GM21526 (cell line): ENCODE data around the gene CNOT4.
"Not testable (repeated sequence)": the region's sequence is repeated elsewhere in the genome, so short reads cannot be mapped to it uniquely, and the experiment has no call there.

Experiments used
- ATAC-seq: cut with Tn5 transposase; IDR thresholded peaks from one replicate; pipeline ENCODE4 v1.9.1; 2021; ENCODE audit warnings: moderate library complexity; ENCODE audit not compliant: unreplicated experiment, low FRiP score

CNOT4 gene

DNA sequence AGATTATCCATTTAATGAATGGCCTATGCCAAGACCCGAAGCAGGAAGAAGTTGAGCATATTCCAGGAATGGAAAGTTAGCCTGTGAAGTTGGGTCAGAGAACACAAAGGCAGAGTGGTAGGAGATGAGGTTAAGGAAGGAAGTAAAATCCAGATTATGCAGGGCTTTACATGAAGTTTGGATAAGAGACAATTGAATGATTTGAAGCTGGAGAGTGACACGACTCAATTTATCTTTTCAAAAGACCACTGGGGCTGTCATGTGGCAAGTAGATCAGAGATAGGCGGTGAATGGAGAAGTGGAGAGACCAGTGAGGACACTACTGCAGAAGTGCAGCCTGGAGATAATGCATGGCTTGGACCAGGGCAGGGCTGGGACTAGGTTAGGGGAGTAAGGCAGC is 7.2 kb upstream of the CNOT4 start:
- no peak for ATAC-seq

DNA sequence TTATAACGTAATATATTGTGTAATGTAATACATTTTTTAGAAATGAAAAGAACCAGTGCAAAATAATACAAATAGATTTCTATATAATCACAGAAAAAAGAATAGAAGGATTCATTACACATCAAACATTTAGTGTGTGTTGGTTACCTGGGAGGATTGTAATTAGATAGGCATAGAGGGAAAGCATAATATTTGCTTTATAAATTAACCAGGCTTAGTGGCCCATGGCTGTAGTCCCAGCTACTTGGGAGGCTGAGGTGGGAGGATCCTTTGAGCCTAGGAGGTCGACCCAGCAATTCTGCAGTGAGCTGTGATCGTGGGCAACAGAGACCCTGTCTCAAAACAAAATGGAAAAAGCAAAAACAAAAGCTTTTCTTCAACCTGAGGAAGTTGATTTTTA is 5.0 kb upstream of the CNOT4 start:
- no peak for ATAC-seq

DNA sequence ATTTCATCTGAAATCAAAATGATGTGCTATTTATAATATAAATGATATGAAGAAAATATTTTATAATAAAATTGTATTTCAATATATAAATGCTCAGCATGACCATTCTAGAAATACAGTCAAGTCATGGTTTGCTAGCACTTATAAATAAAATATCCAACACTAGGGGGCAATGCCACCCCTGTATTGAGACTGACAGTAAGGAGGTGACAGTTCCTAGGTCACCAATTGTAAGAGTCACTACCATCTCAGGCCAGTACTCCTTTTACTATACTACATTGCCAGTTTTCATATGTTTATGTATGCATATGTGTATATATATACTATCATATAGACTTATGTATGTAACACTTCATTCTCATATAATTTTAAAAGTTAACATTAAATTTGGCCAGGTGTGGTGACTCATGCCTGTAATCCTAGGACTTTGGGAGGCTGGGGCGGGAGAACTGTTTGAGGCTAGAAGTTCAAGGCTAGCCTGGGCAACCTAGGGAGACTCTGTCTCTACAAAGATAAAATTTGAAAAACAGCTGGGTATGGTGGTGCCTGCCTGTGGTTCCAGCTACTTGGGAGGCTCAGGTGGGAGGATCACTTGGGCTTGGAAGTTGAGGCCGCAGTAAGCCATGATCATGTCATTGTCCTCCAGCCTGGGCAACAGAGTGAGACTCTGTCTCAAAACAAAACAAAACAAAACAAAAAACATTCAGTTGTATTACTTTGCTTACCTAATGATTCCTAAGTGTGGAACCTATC is 2.4 kb upstream of the CNOT4 start:
- ATAC-seq, result peak; percentile 38

DNA sequence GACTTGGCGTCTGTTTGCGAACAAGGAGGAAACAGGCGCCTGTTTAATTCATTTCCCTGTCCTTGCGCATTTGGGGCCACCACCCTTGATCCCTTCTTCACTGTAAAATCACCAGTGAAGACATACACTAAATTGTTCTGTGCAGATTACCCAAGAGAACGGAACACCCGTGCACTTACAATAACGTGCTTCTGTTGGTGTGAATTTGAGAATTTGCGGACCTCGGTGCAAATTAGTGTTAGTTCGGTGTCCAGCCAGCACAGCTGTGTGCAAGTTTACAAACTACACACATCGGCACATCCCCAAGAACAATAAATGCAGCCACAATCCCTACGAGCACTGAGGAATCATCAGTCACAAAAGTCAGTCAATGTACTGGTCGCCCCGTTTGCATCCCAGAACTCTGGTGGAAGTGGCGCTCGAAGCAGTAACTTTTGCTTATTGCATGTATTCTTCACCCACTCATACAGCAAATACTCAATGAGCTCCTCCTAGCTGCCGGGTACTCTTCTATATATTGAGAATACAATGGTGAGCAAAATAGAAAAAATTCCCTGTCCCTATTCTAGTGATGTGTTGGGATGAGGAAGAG is 786 bp upstream of the CNOT4 start:
- no peak for ATAC-seq

DNA sequence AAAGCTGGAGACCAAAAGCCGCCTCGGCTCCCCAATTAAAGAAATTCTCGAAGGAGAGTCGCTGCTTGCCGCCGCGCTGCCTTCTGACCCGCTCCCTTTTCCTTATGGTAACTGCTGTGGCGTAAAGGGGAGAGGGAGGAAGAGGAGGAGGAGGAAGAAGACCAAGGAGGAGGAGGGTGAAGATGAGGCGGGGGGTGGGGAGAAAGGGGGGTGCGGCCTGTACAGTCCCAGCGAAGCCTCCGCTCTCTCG is 388 bp downstream of the CNOT4 start:
- ATAC-seq, result no peak

DNA sequence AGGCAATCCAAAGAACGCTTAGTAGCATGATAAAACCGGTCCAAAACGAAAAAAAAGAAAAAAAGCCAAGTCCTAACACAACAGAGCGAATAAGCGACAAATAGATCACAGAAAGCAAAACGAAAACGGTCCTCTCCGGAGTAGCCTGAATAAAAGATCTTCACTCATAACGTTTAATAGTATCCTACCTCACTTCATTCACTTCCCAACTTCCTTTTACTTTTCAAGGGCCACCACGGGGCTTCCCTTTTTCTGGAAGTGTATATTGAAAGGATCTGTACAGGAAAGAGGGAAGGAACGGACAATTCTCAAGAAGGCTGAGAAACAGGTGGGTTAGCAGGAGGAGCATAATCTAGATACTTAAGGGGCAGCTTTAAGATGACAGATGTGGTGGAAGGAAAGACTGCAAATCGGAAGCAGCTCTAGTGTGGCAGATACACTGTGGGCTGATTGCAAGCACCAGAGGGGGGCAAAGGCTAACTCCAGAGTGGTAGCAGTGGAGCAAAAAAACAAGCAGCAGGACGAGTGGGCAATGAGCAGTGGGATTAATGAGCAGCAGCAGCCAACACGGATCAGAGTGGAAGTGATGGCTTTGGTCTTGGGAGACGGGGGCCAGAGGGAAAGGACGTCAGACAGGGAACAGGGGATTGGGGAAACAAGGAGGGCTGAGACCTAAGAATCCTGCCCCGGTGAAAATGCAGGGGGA is 866 bp downstream of the CNOT4 start:
- ATAC-seq, result peak; percentile 31

DNA sequence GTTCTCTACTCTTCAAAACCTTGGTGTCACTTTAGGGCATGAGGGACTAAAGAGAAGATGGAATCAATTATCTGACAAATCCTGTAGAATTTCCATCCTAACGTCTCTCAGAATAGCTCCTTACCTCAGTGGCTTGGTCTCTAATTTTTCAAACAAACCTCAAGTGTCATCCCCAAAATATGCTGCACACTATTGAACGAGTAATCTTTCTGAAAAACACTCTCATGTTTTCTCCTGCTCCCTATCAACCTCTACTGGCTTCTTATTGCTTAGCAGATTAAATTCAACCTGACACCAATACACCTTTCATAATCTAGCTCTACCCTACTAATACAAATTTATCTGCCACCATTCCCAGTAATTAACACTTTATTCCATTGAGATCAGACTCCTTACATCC is 8.5 kb downstream of the CNOT4 start:
- no peak for ATAC-seq

DNA sequence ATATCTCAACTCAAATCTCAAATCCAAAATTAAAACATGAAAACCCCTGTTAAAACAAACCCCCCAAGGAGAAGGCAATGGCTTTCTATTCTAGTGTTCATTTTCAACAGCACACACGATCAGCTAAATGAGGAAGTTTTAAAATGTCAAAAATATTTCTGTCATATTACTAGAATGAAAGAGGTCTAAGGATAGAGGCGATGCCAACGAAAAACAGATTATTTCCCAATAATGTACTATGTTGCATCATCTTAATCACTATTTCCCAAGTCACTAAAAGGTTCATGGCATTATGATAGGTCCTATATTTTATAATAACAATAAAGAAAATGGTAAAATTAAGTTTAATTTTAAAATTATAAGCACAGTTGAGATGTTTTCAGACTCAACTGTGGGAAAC is 10.1 kb downstream of the CNOT4 start:
- no peak for ATAC-seq

DNA sequence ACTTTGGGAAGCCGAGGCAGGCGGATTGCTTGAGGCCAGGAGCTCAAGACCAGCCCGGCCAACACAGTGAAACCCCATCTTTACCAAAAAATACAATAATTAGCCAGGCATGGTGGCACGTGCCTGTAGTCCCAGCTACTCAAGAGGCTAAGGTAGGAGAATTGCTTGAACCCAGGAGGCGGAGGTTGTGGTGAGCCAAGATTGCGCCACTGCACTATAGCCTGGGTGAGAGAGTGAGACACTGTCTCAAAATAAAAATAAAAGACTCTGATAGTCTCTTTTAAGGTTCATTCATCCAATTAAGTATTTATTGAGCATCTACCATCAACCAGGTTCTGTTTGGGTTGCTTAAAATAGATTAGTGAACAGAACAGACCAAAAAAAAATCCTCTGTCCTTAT is 12.7 kb downstream of the CNOT4 start:
- ATAC-seq, result not testable (repeated sequence)

DNA sequence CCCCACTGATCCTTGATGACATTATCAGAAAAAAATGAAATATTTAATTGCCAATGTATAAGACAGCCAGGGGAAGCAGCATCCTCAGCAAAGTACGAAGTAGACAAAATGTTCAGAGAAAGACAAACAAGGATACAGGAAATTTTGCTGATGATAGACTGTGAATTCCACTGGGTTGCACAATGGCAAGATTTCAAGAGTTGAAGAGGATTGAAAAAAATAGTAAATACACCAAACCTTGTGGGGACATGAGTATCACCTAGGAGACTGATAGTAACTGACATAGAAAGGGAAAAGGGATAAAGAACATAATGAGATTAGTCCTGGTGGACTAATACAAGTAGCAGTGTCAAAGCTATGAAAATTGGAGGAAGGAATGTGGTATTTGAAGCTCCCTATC is 16.5 kb downstream of the CNOT4 start:
- ATAC-seq, result no peak

DNA sequence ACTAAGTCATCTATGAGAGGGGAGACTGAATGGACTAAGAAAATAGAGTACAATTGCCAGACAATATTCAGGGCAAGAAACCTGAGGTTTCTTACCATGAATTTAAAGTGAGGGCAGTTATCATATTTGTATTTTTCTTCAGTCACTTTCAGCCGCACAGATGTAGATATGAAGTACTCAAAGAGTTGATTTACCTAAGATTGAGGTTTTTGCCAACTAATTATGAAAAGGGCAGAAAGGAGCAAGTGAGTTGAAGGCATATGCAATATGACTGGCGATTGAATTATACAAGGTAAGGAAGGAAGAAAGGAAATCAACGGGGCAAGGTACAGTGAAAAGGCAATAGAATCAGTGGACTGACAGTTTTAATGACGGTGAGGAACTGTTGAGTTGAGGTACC is 17.8 kb downstream of the CNOT4 start:
- no peak for ATAC-seq

DNA sequence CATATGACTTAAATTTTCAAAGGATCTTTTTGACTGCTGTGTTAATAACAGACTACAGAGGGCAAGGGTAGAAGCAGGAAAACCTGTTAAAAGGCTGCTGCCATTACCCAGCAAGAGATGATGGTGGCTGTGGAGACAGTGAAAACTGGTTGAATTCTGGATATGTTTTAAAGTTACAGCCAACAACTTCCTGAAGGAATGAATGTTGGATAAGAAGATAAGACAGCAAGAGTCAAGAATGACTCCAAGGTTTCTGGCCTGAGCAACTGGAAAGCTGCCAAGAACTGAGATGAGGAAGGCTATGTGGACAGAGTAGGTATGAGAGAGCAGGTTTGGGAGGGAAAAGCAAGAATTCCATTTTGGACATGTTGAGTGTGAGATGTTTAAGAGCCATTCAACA is 19.1 kb downstream of the CNOT4 start:
- ATAC-seq, result no peak

DNA sequence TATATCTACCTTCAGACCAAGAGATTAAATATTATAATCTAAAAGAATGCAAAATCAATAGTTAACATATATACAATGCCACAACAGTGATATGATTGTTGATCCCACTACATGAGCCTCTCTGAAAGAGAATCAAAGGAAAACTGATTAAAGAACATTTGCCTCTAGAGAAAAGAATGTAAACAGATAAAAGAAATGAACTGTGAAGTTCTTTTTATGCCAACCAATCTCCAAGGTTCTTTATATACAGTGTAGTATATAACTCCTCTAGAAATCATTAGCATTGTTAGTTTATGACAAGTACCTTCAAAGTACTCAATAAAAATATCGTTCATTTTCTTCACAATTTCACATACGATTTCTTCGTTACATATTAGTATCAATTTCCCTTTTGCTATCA is 20.1 kb downstream of the CNOT4 start:
- no peak for ATAC-seq

DNA sequence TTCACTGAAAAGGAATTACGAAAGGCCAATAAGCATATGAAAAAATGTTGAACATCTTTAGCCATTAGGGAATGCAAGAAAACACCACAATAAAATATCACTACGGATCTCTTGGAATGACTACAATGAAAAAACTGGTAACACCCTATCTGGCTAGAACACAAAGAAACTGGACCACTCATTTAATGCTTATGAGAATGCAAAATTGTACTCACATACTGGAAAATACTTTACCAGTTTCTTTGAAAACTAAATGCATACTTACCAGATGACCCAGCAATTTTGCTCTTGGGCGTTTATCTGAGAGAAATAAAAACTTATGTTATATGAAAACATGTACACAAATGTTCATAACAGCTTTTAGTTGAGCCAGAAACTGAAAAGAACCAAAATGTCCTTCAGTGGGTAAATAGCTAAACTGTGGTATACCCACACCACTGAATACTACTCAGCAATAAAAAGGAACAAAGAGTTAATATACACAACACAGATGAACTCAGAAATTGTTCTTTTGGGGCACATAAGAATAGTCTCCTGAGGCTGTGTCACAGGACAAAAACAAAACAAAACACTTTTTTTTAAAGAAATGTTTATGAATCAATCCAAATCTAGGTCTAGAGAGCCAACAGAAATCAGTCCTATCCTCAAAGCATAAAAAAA is 23.5 kb downstream of the CNOT4 start:
- no peak for ATAC-seq

DNA sequence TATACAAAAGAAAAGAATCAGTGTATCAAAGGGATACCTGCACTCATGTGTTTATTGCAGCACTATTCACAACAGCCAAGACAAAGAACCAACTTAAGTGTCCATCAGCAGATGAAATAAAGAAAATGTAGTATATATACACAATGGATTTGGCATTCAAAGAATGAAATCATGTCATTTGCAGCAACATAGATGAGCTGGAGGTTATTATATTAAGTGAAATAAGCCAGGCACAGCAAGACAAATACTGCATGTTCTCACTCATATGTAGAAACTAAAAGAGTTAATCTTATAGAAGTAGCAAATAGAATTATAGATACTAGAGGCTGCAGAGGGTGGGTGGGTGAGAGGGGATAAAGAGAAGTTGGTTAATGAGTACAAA is 28.3 kb downstream of the CNOT4 start:
- ATAC-seq, result no peak

DNA sequence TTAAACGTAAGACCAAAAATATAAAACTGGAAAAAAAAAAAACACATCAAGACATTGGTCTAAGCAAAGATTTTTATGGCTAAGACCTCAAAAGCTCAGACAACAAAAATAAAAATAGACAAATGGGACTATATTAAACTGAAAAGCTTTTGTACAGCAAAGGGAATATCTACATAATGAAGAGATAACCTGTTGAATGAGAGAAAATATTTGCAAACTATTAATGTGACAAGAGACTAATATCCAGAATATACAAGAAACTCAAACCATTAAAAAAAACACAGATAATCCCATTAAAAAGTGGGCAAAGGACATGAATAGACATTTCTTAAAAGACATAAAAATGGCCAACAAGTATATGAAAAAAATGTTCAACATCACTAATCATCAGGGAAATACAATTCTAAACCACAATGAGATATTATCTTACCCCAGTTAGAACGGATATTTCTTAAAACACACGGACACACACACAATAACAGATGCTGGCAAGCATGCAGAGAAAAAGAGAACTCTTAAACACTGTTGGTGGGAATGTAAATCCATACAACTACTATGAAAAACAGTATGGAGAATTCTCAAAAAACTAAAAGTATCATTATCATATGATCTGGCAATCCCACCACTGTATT is 28.8 kb downstream of the CNOT4 start:
- no peak for ATAC-seq

DNA sequence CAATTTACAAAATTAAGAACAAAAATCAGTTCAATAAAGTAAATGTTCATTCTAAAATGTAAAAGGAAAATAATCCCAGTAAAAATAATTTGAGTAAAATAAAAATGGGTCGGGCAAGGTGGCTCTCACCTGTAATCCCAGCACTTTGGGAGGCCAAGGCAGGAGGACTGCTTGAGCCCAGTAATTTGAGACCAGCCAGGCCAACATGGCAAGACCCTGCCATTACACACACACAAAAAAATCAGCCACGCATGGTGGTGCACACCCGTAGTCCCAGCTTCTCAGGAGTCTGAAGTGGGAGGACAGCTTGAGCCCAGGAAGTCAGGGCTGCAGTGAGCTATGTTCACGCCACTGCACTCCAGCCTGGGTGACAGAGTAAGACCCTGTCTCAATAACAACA is 34.4 kb downstream of the CNOT4 start:
- ATAC-seq, result no peak

DNA sequence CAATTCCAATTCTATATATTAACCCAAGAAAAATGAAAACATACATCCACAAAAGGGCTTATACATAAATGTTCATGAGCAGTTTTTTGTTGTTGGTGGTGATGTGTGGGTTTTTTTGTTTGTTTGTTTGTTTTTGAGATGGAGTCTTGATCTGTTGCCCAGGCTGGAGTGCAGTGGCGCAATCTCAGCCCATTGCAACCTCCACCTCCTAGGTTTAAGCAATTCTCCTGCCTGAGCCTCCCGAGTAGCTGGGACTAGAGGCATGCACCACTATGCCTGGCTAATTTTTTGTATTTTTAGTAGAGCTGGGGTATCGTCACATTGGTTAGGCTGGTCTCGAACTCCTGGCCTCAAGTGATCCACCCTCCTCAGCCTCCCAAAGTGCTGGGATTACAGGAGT is 40.2 kb downstream of the CNOT4 start:
- ATAC-seq, result not testable (repeated sequence)

DNA sequence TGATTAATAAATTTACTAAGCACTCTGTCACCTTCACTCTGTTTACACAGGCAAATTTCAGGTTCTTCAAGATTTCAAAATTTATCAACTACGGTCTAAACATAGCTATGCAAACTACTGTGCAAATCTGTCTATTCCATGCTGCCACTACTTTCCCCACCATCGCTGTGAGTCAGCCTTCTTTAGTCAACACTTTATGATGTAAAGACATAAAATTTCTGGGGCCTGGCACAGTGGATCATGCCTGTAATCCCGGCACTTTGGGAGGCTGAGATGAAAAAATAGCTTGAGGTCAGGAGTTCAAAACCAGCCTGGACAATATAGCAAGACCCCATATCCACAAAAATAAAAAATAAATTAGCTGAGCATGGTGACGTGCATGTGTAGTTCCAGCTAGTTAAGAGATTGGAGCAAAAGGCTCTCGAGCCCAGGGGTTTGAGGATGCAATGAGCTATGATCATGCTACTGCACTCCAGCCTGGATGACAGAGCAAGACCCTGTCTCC is 42.6 kb downstream of the CNOT4 start:
- no peak for ATAC-seq

DNA sequence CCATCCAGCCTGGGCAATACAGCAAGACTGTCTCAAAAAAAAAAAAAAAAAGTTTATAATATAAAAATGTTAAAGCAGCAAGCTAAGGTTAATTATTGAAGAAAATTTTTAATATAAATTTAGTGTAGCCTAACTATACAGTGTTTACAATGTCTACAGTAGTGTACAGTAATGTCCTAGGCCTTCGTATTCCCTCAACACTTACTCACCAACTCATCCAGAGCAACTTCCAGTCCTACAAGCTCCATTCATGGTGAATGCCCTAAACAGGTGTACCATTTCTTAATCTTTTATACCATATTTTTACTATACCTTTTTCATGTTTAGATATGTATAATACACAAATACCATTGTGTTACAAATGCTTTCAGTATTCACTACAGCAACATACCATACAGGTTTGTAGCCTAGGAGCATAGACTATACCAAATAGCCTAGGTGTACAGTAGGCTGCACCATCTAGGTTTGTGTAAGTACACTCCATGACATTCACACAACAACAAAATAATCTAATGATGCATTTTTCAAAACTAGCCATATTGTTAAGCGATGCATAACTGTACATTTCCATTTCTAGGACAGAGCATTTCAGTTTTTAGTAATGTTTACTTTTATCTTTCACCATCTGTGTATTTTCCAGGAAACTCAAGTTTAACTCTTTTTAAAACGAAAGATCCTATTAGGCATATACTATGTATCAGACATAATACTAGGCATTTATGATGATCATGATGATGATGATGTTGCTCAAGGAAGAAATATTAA is 43.3 kb downstream of the CNOT4 start:
- ATAC-seq, result no peak
